ENCODE data around the gene LRRC28. TPM values are rescaled to one million over a fixed set of nuclear protein-coding genes. Genes with fewer than 3 reads are reported as not detected.
A peak's percentile ranks its signal among the peaks of the same experiment; 100 is the strongest.

LRRC28 gene
- total and polyA plus RNA-seq, 5 donors, result 13.7 to 30.9 (median 30.5) TPM

DNA sequence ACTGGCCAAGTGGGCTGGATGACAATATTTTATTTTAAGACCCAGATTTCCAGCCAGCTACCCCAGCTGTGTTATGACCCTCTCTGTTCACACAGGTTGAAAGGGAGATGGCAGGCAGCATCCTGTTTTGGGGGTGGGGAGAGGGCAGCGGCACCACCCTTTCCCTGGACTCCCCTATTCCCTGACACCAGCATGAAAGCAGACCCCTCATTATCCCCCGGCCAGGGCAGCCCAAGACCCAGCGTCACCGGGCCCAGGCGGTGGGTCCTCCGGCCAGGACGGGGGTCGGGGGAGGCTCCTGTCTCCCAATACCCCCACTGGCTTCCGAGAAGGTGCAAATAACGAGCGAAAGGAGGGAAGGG, 186.9 kb downstream of the LRRC28 start:
- Histone ChIP-seq H3K4me3 (ENCODE audit: low read length) (no peak overlapping the region), H3K27ac (ENCODE audit: low read length) (peak overlapping the region; percentile 10), H3K27me3 (ENCODE audit: control insufficient read depth, insufficient read depth) (no peaks in the 10 kb centered on the region), H3K9me3 (ENCODE audit: control insufficient read depth, low read length) (no peaks in the 10 kb centered on the region), H3K4me1 (ENCODE audit: control insufficient read depth, insufficient read depth, low read length) (peaks cover 27% of the 10 kb centered on the region)
- intact Hi-C loops (cut with DNase I), result no loop called here
- ATAC-seq, result no peak
- peak in 2 of 3 donors; percentile 28 to 47 for DNase-seq
- 85% methylated on average over 11 of the region's 11 CpGs for WGBS

DNA sequence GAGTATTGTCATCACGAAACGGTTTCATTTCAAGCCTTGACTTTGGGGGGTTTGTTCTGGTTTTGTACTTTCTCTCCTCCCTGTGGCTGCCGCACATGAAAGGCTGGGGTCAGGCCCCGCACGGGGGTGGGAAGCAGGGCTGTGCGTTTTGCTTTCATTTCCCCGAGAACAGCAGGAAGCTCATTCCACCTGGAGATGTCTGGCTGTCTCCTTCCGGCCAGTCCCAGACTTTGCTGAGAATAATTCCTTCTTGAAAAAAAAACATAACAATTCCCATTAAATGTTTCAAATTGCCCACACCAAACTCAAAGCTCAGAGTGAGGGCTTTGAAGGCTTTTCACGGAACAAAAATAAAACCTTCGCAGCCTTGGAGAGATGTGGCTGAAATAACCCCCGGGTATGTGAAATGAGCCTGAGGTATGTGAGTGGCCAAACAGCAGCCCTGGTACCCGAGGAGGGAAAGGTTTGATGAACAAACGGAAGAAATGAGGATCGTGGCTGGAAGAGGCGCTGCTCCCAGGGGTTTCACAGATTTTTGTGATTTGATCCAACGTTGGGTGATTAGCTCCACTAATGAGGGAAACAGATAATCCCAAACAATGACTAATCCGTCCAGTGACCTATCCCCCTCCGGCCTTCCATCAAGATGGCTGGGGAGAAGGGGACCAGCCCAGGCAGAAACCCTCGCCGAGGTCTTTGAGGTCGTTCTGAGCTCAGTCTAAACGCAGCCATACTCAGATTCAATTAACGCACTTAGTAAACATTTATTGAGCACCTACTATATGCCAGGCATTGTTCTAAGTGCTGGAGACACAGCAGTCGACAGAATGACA, 187.6 kb downstream of the LRRC28 start:
- DNase-seq (peak in 1 of 3 donors; percentile 50), ATAC-seq (no peak)
- 70% methylated on average over 24 of the region's 24 CpGs for WGBS
- intact Hi-C loops (cut with DNase I), result no loop called here
- Histone ChIP-seq H3K9me3 (ENCODE audit: control insufficient read depth, low read length) (no peaks in the 10 kb centered on the region), H3K27ac (ENCODE audit: low read length) (no peak overlapping the region), H3K4me1 (ENCODE audit: control insufficient read depth, insufficient read depth, low read length) (peaks cover 28% of the 10 kb centered on the region), H3K4me3 (ENCODE audit: low read length) (no peak overlapping the region), H3K27me3 (ENCODE audit: control insufficient read depth, insufficient read depth) (no peaks in the 10 kb centered on the region)

DNA sequence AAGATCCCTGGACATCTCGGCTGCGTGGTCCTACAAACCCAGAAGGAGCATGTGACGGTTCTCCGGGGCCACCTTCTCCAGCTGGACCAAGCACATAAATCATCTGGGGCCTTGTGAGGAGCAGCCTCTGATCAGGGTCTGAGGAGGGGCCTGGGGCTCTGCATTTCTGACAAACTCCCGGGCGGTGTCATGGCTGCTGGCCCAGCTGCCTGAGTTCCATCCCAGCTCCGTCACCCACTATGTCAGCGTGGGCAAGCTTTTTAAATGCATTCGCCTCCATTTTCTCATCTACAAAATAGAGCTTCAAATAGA, 188.2 kb downstream of the LRRC28 start:
- intact Hi-C loops (cut with DNase I), result no loop called here
- H3K27me3 ChIP-seq (ENCODE audit: control insufficient read depth, insufficient read depth), result no peaks in the 10 kb centered on the region
- H3K27ac ChIP-seq (ENCODE audit: low read length), result no peak overlapping the region
- no peaks in the 10 kb centered on the region for H3K9me3 ChIP-seq (ENCODE audit: control insufficient read depth, low read length)
- no peak overlapping the region for H3K4me3 ChIP-seq (ENCODE audit: low read length)
- peaks cover 28% of the 10 kb centered on the region for H3K4me1 ChIP-seq (ENCODE audit: control insufficient read depth, insufficient read depth, low read length)
- WGBS, result 98% methylated on average over 9 of the region's 9 CpGs
- DNase-seq, result peak in 1 of 3 donors; percentile 50
- ATAC-seq, result no peak

DNA sequence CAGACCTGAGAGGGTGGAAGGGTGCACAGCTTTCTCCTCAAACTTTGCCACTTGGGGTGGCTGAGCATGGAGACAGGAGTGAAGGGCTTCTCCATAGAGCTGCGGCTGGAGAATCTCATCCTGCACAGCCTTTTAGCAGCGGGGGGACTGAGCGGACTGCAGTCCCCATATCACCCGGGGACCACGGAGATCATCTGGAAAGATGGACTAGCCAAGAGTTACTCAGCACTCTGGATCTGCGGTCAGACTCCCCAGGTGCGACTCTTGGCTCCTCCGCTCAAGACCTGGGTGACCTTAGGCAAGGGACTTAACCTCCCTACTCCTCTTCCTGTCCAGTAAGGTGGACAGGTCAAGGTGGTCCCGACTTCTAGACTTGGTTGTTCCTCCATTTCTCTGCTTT, 188.7 kb downstream of the LRRC28 start:
- Histone ChIP-seq H3K27me3 (ENCODE audit: control insufficient read depth, insufficient read depth) (no peaks in the 10 kb centered on the region), H3K27ac (ENCODE audit: low read length) (no peak overlapping the region), H3K9me3 (ENCODE audit: control insufficient read depth, low read length) (no peaks in the 10 kb centered on the region), H3K4me3 (ENCODE audit: low read length) (no peak overlapping the region), H3K4me1 (ENCODE audit: control insufficient read depth, insufficient read depth, low read length) (peaks cover 27% of the 10 kb centered on the region)
- intact Hi-C loops (cut with DNase I), result loop anchor here in 1 of 4 donors (10.0 kb wide), 1 partner anchor 265 kb away; no protein-coding TSS in a partner anchor
- DNase-seq, result no peak
- 85% methylated on average over 9 of the region's 9 CpGs for WGBS
- no peak for ATAC-seq

Other genes starting within 250 kb of the LRRC28 start
- gene PGPEP1L, start 243.7 kb upstream of the LRRC28 start, total RNA-seq, result 1 to 10 TPM in 3 of 4 donors, under 1 TPM in 1; 0.84 to 5.2 (median 2.6) TPM
- gene PGPEP1L, start 243.7 kb upstream of the LRRC28 start, polyA plus RNA-seq, result 6.1 TPM
- 100 to 1,000 TPM; 184 to 463 (median 218) TPM for gene SYNM, start 146.4 kb upstream of the LRRC28 start, total RNA-seq
- gene SYNM, start 146.4 kb upstream of the LRRC28 start, polyA plus RNA-seq, result 127 TPM
- 10 to 100 TPM; 12.9 to 18.2 (median 16.1) TPM for gene TTC23, start 1.9 kb upstream of the LRRC28 start, total RNA-seq
- 8.4 TPM for gene TTC23, start 1.9 kb upstream of the LRRC28 start, polyA plus RNA-seq

Data from right cardiac atrium (tissue), 5 donors.